Measurements from ENCODE around the gene TMEM150C.

- TF ChIP-seq CTCF (IDR thresholded peaks at IDR 0.05) = no peak
- TF ChIP-seq EP300 (IDR thresholded peaks at IDR 0.05) = no peak
- no peak for TF ChIP-seq POLR2A (IDR thresholded peaks at IDR 0.05)
- no peak for TF ChIP-seq POLR2AphosphoS5 (IDR thresholded peaks at IDR 0.05)
These were observed 17.1 kb upstream of the TMEM150C start for GRCh38 chr4:82578935-82579334.
